Parathyroid adenoma (tissue), 2 donors: Measurements from ENCODE around the gene RAPGEF2.
"Not testable (repeated sequence)": the region's sequence is repeated elsewhere in the genome, so short reads cannot be mapped to it uniquely, and the experiment has no call there.

Experiments
- H2AFZ ChIP-seq: fragments of 300-600 bp; sonication (generic); one replicate; pipeline ENCODE4 v1.7.0; 2017; ENCODE audit warnings: antibody characterized with exemption, mild to moderate bottlenecking
- H3K27ac ChIP-seq: fragments of 300-600 bp; sonication (generic); one replicate; pipeline ENCODE4 v1.7.0; 2017
- H3K27me3 ChIP-seq: fragments of 300-600 bp; sonication (generic); one replicate; pipeline ENCODE4 v1.7.0; 2017; ENCODE audit warnings: low read length; ENCODE audit not compliant: control insufficient read depth, insufficient read depth
- H3K36me3 ChIP-seq: fragments of 300-600 bp; sonication (generic); one replicate; pipeline ENCODE4 v1.7.0; 2017; ENCODE audit warnings: low read length; ENCODE audit not compliant: control insufficient read depth, insufficient read depth
- H3K4me1 ChIP-seq: fragments of 300-600 bp; sonication (generic); one replicate; pipeline ENCODE4 v1.7.0; 2017; ENCODE audit warnings: control low read depth
- H3K4me2 ChIP-seq: fragments of 300-600 bp; sonication (generic); one replicate; pipeline ENCODE4 v1.7.0; 2017; ENCODE audit warnings: low read length
- H3K4me3 ChIP-seq: fragments of 300-600 bp; sonication (generic); one replicate; pipeline ENCODE4 v1.7.0; 2017; ENCODE audit warnings: low read depth, low read length
- H3K79me2 ChIP-seq: fragments of 300-600 bp; sonication (generic); one replicate; pipeline ENCODE4 v1.7.0; 2017; ENCODE audit warnings: control low read depth
- H3K9ac ChIP-seq: fragments of 300-600 bp; sonication (generic); one replicate; pipeline ENCODE4 v1.7.0; 2017; ENCODE audit warnings: mild to moderate bottlenecking
- H3K9me3 ChIP-seq: fragments of 300-600 bp; sonication (generic); one replicate; pipeline ENCODE4 v1.7.0; 2017; ENCODE audit warnings: low read length; ENCODE audit not compliant: control insufficient read depth
- TF ChIP-seq, protein P1 (sequence below): fragments of 300-600 bp; sonication (generic); IDR thresholded peaks from one replicate; pipeline ENCODE4 v1.7.0; 2017; ENCODE audit warnings: antibody characterized with exemption, mild to moderate bottlenecking
- donor health status: primary hyperparathyroidism.

RAPGEF2 gene

DNA sequence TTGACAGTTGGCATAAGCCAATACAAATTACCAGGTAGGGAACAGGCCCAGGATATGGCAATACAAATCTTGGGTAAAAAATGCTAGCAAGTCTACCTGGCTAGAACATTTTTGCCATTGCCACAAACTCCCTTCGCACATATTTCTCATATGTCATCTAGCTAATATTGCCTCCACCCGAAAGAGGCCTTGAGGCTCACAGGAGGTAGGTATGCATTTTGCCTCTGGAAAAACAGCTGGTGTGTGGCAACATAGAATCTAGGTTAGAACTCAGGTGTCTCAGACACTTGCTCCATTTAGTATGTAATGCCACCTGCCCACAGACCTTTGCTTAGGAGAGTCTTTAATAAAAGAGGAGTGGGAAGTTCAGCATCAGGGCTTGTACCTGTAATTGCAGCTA, 16.3 kb upstream of the RAPGEF2 start:
- Histone ChIP-seq H3K9me3 (no peaks in the 10 kb centered on the region), H3K27ac (no peak overlapping the region), H3K4me1 (no peaks in the 10 kb centered on the region)

DNA sequence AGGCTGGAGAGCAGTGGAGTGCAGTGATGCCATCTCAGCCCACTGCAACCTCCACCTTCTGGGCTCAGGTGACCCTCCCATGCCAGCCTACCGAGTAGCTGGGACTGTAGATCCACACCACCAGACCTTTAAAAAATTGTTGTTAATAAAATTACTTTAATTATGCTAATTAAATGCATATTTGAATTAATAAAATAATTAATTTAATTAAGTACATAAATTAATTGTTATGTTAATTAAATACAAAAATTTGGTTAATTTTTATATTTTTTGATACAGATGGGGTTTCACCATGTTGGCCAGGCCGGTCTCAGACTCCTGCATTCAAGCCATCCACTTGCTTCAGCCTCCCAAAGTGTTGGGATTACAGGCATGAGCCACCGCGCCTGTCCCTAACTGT, 12.6 kb upstream of the RAPGEF2 start:
- no peaks in the 10 kb centered on the region for H3K4me1 ChIP-seq
- no peak overlapping the region for H2AFZ ChIP-seq
- H3K4me3 ChIP-seq = no peak overlapping the region
- no peak overlapping the region for H3K27ac ChIP-seq
- no peaks in the 10 kb centered on the region for H3K27me3 ChIP-seq
- H3K4me2 ChIP-seq = no peak overlapping the region
- TF ChIP-seq, protein P1, sequence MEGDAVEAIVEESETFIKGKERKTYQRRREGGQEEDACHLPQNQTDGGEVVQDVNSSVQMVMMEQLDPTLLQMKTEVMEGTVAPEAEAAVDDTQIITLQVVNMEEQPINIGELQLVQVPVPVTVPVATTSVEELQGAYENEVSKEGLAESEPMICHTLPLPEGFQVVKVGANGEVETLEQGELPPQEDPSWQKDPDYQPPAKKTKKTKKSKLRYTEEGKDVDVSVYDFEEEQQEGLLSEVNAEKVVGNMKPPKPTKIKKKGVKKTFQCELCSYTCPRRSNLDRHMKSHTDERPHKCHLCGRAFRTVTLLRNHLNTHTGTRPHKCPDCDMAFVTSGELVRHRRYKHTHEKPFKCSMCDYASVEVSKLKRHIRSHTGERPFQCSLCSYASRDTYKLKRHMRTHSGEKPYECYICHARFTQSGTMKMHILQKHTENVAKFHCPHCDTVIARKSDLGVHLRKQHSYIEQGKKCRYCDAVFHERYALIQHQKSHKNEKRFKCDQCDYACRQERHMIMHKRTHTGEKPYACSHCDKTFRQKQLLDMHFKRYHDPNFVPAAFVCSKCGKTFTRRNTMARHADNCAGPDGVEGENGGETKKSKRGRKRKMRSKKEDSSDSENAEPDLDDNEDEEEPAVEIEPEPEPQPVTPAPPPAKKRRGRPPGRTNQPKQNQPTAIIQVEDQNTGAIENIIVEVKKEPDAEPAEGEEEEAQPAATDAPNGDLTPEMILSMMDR = no peak
- H3K36me3 ChIP-seq = no peaks in the 10 kb centered on the region
- H3K79me2 ChIP-seq = no peaks in the 10 kb centered on the region
- H3K9ac ChIP-seq = no peak overlapping the region
- no peaks in the 10 kb centered on the region for H3K9me3 ChIP-seq

More for the DNA sequence above, 16.3 kb upstream of the RAPGEF2 start:
- Histone ChIP-seq H3K4me2 (no peak overlapping the region), H3K36me3 (no peaks in the 10 kb centered on the region), H3K9ac (no peak overlapping the region), H3K27me3 (no peaks in the 10 kb centered on the region), H3K4me3 (no peak overlapping the region), H3K79me2 (no peaks in the 10 kb centered on the region), H2AFZ (no peak overlapping the region)
- TF ChIP-seq, protein P1 = no peak

DNA sequence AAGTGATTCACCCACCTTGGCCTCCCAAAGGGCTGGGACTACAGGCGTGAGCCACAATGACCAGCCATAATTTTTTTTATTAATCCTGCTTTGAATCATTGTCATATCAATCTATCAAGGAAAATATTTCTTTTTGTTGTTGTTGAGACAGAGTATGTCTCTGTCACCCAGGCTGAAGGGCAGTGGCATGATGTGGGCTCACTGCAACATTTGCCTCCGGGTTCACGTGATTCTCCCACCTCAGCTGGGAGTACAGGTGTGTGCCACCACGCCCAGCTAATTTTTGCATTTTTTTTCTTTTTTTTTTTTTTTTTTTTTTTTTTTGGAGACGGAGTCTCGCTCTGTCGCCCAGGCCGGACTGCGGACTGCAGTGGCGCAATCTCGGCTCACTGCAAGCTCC, 8.7 kb upstream of the RAPGEF2 start:
- not testable (repeated sequence) for H3K4me2 ChIP-seq, H2AFZ ChIP-seq, H3K9me3 ChIP-seq, H3K4me1 ChIP-seq, H3K36me3 ChIP-seq, H3K4me3 ChIP-seq, H3K27me3 ChIP-seq, H3K27ac ChIP-seq, H3K9ac ChIP-seq, H3K79me2 ChIP-seq

DNA sequence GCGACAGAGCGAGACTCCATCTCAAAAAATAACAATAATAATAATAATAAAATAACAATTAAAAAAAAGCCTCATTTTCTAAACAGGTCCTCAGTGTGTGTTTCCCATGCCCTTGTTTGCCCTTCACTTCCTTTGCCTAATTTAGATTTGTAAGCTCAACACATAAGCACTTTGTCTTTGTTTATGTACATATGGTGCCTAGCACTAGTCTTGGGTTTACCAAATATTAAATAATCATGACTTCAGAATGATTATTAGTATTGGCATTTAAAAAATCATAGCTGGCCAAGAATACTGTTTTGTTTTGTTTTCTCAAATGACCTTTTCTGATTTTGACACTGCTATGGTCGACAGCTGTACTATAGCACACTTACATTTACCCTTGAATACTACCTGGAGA, 6.4 kb upstream of the RAPGEF2 start:
- Histone ChIP-seq H3K36me3 (no peaks in the 10 kb centered on the region), H3K27me3 (no peaks in the 10 kb centered on the region), H3K4me2 (no peak overlapping the region), H3K9me3 (no peaks in the 10 kb centered on the region), H3K4me3 (no peak overlapping the region), H3K9ac (no peak overlapping the region), H3K79me2 (no peaks in the 10 kb centered on the region), H2AFZ (no peak overlapping the region), H3K27ac (no peak overlapping the region), H3K4me1 (no peaks in the 10 kb centered on the region)
- TF ChIP-seq, protein P1 = no peak

DNA sequence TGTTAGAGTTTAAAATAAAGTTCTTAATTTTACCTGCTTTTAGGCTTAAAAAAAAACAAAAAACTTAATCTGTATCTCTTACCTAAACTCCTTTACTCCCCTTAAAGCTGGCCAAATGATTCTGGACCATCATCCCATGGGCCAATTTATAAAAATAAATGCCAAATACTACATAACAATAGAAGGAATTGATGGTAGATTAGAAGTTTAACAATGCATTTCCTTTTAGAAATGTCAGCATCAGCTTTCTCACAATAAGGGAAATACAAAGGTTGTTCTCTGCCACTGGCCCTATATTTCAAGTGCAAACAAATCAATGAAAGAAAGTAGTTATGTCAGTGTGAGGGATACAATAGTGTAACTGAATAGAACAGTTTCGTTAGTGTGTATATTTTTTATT, 5.7 kb upstream of the RAPGEF2 start:
- H3K4me1 ChIP-seq = no peaks in the 10 kb centered on the region
- no peak overlapping the region for H3K27ac ChIP-seq
- H3K79me2 ChIP-seq = no peaks in the 10 kb centered on the region
- H3K4me2 ChIP-seq = no peak overlapping the region
- TF ChIP-seq, protein P1 = no peak
- no peak overlapping the region for H3K9ac ChIP-seq
- H3K27me3 ChIP-seq = no peaks in the 10 kb centered on the region
- H3K9me3 ChIP-seq = no peaks in the 10 kb centered on the region
- no peak overlapping the region for H2AFZ ChIP-seq
- no peak overlapping the region for H3K4me3 ChIP-seq
- H3K36me3 ChIP-seq = no peaks in the 10 kb centered on the region
